HG02588 (cell line): Measurements from ENCODE around the gene SOWAHC.

ENCODE experiments used
- ATAC-seq: cut with Tn5 transposase; IDR thresholded peaks from one replicate; pipeline ENCODE4 v1.9.1; 2021; ENCODE audit warnings: mild to moderate bottlenecking, moderate library complexity; ENCODE audit not compliant: unreplicated experiment

SOWAHC gene

GRCh38 chr2:109644571-109645275, 30.6 kb downstream of the SOWAHC start:
- no peak for ATAC-seq

DNA sequence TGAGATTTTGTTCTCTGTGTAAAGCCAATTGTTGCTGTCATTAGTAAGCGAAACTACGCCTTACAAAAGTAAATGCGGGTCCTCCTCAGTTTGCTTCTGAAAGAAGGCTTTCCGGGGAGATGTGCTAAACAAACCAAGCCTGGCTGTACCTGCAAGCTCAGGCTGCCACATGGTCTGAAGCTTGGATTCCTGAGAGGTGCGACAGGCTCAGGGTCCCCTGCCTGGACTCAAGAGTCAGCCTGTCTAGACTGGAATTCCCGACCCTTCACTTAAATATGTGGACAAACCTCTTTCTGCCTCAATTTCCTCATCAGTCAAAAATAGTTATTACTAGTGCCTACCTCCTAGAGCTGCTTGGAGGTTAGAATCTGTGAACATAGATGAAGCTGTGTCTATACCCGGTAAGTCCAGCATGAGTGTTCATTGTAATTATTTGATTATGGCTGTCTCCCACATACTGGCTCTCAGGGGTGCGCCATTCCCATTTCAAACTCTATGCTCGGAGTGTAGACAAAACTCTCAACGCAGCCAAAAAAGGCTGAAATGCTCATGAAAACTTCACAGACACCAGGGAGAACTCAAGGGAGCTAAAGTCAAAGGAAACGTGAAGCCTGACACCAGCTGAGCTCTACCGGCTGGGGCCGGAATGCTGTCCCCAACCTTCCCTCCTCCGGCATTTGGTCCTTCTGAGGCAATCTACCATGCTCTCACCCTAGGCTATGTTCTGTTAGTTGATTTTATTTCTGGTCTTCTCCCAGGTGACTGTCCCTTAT, 31.4 kb downstream of the SOWAHC start:
- ATAC-seq, result no peak

DNA sequence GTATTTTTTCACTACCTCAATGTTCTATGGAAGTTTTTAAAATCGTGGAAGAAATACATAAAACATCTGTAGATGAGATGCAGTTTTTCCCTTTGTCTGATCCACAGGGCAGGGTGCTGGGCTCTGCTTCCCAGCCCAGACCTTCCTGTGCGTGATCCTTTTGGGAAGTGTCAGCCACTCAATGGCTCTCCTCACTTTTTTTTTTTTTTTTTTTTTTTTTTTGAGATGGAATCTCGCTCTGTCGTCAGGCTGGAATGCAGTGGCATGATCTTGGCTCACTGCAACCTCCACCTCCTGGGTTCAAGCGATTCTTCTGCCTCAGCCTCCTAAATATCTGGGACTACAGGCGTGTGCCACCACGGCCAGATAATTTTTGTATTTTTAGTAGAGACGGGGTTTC, 32.8 kb downstream of the SOWAHC start:
- no peak for ATAC-seq

DNA sequence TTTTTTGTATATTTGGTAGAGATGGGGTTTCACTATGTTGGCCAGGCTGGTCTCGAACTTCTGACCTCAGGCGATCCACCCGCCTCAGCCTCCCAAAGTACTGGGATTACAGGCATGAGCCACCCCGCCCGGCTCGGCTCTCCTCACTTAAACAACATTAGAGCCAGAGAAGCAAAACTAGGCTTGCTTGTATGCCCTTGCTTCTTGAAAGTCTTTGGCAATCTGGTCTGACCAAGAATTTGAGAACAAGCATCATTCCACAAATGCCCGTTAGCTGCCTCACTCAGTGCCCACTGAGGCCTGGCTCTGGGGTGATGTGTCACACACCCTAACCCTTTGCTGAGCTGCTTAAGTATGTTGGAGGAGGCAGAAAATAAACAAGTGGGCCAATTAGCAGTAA, 33.5 kb downstream of the SOWAHC start:
- ATAC-seq, result no peak

DNA sequence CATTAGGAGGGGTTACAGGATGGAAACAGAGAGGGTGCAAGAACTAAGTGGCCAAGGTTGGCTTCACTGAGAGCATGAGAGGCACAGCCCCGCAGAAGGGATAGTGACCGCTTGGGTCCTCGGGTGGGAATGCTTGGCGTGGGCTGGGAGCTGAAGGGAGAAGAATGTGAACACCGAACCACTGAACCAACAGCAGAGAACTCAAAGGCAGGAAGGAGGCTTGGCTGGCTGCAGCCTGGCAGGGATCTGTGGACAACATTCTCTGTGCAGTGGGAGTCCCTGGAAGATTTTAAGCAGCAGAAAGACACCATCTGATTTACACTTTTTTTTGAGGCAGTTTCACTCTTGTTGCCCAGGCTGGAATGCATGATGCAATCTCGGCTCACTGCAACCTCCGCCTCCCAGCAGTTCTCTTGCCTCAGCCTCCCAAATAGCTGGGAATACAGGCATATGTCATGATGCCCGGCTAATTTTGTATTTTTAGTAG, 33.9 kb downstream of the SOWAHC start:
- ATAC-seq, result no peak

- ATAC-seq, result no peak
These were observed 35.9 kb downstream of the SOWAHC start for GRCh38 chr2:109649736-109650695.

GRCh38 chr2:109654326-109655050, 40.3 kb downstream of the SOWAHC start:
- ATAC-seq, result no peak

DNA sequence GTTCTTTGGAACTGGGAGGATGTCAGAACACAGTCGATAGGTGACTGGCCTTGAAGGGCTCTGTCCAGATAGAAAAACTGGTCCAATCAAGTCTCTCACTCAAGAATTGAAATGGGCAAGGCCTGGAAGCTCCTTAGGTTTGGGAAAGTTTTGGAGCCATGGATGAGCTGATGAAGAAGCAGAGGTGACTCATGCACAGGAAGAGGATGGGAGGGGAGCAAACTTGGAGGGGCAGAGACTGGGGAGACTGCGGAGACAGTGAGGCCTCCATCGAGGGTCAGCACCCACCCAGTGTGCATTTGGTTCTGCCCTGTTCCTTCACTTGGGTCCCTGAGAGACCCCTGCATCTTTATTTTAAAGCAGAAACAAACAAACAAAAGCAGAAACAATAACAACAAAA, 41.1 kb downstream of the SOWAHC start:
- no peak for ATAC-seq

- ATAC-seq, result no peak
These were observed 45.4 kb downstream of the SOWAHC start for GRCh38 chr2:109659396-109660045.

GRCh38 chr2:109660046-109660860, 46.1 kb downstream of the SOWAHC start:
- no peak for ATAC-seq

DNA sequence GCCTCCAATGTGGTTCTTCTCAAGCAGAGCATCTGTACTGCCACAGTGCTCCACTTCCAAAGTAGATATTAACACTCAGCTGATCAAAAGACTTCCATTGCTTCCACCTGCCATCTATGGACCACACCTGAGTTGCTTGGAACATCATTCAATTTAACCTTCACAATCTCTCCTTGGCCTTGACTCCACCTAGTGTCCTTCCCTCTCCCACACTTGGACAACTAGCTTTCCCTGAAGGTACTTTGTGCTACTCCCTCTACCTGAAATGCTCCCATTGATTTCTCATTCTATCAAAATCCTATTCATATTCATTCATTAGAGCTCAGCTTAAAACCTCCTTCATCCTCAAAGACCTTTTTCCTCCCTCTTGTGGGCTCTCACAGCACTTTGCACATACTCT, 48.7 kb downstream of the SOWAHC start:
- no peak for ATAC-seq

DNA sequence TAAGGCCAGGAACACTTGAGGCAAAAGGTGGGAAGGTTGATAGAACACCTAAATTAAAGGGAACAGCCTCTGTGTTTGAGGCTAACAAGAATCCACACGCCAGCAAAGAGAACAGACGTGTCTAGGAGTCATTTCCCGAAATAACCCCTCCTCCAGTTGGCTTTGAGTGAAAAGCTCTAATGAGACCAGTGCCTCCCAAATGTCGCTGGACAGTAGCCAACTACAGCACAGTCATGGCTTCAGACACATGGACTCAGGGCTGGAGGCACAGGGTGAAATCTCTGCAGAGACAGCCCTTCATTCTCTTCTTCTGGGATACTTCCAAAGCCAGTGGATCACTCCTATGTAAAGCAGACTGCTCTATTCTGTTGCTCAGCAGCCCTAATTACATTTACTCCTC, 49.6 kb downstream of the SOWAHC start:
- no peak for ATAC-seq

- no peak for ATAC-seq
These were observed 52.3 kb downstream of the SOWAHC start for GRCh38 chr2:109666466-109666865.
